GM19395 (cell line): Measurements from ENCODE around the gene WDR91.

Experiments
- ATAC-seq: cut with Tn5 transposase; IDR thresholded peaks from one replicate; pipeline ENCODE4 v1.9.1; 2021; ENCODE audit warnings: mild to moderate bottlenecking, moderate library complexity; ENCODE audit not compliant: unreplicated experiment

WDR91 gene

DNA sequence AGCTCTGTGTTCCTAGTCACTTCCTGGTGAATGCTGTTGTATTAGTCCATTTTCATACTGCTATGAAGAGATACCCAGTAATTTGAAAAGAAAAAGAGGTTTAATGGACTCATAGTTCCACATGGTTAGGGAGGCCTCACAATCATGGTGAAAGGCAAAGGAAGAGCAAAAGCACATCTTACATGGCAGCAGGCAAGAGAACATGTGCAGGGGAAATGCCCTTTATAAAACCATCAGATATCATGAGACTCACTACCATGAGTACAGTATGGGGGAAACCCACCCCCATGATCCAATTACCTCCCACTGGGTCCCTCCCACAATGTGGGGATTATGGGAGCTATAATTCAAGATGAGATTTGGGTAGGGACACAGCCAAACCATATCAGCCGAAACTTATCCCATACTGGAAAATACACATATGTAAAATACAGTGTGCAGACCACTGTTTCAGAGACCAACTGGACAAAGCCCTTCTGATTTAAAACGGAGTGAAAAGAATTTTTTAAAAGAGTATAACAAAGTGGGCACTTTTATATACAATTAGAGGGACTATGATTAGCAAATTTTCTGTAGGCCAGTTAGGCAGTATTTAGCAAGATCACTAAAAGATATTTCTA, 48.8 kb downstream of the WDR91 start:
- ATAC-seq = no peak

DNA sequence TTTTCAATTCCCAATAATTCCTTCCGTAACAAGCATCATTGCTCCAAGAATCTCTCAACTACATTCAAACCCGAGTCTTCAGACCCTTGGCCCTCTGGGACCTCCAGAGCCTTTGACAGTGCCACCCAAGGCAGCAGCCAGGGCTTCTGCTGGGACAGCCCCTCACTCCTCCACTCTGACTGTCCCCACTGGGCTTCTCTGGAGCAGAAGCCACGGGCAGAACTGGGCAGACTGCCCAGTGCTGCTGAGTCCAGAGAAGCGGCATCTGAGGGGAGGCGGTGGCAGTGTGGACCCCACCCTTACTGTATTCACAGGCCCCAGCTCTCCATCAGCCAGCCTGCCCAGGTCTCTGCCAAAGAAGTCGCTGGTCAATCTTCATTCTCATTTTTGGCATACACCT, 49.7 kb downstream of the WDR91 start:
- ATAC-seq = no peak

DNA sequence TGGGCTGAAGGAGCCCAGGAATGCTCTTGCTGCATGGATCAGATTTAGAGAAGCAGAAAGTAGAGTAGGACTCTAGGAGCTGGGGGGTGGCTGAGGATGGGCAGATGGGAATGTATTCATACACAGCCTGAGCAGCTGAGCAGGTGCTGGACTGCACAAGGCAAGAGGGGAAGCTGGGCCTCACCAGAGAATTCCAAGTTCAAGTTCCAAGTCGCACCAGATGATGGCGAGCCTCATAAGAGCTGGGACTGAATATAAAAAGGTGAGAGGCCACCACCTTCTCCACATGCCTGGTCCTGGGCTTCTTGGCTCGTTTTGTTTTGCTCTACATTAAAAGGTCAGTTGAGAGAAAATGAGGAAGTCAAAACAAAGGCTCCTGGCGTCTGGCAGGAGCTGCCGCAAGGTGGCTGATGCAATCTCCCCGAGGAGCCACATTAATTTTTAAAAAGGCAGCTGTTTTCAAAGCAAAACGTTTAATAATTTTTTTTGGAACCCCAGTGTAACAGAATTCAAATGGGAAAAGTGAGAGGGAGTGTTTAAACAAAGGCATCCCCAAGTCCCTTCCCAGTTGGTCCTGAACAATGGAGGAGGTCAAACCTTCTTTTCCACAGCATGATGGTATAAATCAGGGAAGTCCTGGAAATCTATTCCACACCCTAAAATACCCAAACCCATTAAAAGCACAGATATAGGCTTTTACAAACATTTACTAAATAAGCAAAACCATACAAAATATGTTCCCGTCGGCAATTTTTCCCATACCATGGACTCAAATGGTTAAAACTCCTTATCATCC, 50.3 kb downstream of the WDR91 start:
- peak; percentile 44 for ATAC-seq

DNA sequence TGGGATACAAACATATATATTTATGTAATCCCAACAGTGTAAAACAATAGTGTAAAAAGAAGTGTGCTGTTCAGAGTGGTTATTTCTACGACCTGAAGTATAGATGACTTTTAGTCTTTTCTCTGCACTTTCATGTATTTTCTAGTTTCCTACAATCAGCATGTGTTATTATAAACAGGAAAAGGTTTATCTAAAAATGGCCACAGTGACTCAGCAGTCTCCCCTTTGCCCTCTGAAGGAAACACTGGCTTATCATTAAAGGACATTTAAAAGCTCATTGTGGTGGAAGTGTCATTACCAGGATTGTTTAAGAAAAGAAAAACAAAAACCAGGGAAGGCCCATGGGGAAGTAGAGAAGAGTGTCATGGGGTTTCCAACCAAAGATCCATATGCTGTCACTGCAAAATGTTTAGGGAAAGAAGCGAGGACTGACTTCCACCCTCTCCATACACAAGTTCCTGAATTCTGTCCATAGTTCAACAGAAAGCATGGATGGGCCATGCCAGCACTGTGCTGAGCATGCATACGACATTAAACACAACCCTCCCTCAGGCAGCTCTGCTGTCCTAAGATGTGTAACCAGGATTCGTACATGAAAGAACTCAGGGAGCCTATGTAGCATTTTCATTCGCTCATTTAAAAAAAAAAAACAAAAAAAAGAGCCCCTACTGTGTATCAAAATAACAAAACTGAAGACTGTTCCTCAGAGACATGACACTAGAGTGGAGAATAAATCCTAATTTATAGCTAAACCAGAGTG, 51.0 kb downstream of the WDR91 start:
- ATAC-seq = peak; percentile 52

DNA sequence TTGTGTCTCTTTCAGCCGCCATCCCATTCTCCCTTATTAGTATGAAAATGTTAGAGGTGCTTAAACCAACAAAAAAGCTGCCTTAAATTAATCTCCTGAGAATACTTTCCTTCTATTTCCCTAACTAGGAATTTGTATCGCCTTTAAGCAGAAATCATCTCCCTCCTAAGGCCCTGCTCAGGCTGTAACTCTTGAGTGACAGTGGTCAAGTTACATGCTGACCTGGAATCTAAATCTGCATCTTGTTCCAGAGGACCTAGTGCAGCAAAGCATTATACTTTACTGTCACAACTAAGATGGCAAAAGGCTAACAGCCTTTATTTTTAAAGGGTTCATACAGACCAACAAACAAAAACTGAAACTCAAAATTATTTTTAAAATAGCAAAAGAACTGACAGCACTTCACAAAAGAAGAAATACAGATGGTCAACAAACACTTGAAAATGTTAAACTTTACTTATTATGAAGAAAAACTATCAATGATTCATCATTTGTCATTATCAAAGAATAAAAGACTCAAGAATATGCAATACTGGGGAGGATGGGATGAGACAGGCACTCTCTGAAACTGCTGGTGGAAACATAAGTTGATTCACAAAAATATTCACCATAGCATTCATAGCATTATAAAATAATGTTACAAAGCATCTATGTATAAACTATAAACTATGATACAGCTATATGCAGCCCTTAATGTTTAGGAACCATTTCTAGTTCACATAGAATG, 51.8 kb downstream of the WDR91 start:
- peak; percentile 9 for ATAC-seq

DNA sequence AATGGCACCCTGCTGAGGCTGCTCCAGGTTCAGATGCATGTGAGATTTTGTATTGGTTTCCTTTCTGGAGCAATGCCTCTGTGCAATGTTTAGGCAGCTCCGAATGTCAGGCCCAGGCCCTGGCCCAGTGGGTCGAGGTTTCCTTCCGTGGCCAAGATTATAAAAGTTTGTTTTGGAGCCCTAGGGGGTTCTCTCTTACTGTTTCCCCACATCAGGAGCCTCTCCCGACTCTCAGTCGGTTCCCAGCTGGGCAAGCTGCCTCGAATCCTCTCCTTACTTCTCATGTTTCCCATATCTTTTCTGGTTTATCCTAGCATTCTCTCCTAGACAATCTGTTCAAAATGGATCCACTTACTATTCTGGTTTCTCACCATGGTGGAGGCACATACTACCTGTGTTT, 52.5 kb downstream of the WDR91 start:
- no peak for ATAC-seq

DNA sequence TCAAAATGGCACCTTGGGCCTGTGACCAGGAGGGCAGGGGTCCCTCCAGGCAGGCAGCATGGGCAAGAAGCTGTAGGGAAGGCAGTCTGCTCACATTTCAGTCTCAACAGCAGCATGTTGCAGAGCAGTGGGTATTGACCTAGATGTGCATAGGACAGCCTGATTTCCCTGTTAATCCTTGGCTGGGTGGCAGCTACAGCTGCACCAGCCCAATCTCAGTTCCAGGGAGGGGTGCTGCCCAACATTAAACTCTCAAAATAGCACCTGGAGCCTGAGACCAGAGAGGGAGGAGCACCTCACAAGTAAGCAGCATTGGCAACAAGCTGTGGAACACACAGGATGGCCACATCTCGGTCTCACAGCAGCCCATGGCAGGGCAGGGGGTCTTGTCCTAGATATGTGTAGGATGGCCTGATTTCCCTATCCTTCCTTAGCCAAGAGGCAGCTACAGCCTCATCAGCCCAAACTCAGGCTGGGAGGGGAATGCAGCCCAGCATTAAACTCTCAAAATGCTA, 53.1 kb downstream of the WDR91 start:
- ATAC-seq = no peak

DNA sequence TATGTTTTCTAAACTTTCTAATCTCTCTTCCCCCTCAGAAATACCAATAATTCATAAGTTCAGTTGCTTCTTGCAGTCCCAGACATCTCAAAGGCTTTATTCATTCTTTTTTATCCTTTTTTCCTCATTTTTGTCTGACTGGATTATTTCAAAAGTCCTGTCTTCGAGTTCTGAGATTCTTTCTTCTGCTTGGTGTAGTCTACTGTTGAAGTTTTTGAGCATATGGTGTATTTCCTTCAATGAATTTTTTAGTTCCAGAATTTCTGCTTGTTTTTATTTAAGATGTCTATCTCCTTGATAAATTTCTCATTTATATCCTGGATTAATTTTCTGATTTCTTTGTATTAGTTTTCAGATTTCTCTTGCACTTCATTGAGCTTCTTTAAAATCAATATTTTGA, 55.0 kb downstream of the WDR91 start:
- no peak for ATAC-seq

DNA sequence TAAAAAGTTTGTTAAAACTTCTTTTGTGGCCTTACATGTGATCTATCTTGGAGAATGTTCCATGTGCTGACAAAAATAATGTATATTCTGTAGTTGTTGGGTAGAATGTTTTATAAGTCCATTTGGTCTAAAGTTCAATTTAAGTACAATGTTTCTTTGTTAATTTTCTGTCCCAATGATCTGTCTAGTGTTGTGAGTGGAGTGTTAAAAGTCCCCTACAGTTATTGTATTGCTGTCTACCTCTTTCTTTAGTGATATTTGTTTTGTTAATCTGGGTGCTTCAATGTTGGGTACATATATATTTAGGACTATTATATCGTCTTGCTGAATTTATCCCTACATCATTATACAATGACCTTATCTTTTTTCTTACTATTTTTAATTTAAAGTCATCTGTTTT, 56.6 kb downstream of the WDR91 start:
- ATAC-seq = no peak

DNA sequence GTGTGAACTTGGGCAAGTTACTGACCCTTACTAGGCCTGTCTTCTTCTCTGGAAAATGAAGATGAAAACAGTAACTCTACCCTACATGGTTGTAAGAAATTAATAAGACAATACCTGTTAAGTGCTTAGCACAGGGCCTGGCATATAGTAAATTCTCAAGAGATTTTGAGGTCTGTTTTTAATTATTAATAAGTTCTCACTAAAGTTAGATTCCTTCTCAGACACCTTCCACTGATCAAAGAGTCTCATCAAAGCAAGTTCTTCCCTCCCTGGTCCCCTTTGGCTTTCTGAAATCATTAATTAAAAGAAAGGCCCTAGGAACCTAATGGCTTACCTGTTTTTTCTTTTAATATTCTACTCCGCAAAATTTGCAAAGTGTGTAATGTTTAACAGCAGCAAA, 58.9 kb downstream of the WDR91 start:
- ATAC-seq = no peak

DNA sequence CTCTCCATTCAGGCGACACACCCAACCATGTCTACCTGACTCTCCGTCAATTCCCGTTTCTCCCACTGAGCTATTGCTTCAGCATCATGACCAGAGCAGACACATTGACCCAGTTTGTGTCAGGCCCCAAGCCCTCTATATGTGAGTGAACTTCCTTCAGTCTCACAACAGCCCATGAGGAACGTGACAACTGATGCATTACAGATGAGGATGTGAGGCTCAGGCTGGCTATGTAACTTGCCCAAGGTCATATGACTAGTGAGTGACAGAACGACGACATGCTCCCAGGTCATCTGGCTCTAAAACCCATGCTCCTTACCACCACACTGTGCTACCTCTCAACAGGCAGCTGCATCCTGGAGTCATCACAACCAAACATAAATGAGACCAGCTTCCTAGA, 59.8 kb downstream of the WDR91 start:
- ATAC-seq = peak; percentile 29

DNA sequence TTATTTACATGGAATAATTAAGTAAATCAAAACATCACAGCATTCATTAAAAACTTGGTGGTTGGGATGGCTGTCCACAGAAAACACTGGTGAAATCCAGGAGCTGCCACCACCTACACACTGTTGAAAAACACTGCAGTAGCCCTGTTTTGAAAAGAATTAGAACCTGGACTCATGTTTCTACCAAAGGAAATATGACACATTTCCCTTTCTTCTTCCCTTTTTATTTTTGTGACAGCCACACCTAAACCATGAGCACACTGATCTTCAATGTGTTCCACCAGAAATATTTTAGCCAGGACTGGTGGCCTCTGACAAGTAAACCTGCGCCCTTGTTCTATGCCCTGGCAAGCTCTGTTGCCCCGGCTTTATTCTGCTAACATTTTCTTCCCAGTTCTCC, 60.2 kb downstream of the WDR91 start:
- ATAC-seq = no peak

DNA sequence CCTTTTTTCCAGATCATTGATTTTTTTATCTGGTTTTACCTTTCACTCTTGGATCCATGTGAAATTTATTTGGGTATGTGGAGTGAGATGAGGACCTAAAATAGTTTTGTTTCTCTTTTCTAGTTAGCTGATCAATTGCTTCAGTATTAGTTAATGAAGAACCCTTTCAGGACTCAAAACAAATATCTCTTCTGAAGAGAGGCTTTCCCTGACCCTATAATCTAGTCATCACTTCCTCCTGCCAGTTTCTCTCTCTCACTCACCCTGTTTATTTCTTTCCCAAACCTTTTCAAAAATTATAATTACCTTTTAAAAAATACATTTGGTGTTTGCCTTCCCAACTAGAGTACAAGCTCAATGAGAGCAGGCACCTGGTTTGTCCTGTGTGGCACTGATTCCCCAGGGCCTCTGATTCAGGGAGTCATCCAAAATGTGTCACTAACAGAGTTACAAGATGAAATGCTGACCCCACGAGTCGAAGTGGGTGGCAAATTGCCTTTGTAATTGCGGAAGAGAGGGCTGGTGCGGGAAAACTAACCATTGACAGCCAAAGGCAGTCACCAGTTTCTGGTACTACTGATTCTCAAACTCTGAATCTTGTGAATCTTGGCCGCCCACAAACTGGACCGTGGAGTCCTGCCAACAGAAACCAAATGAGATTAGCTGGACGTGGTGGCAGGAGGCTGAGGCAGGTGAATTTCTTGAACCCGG, 61.1 kb downstream of the WDR91 start:
- no peak for ATAC-seq

DNA sequence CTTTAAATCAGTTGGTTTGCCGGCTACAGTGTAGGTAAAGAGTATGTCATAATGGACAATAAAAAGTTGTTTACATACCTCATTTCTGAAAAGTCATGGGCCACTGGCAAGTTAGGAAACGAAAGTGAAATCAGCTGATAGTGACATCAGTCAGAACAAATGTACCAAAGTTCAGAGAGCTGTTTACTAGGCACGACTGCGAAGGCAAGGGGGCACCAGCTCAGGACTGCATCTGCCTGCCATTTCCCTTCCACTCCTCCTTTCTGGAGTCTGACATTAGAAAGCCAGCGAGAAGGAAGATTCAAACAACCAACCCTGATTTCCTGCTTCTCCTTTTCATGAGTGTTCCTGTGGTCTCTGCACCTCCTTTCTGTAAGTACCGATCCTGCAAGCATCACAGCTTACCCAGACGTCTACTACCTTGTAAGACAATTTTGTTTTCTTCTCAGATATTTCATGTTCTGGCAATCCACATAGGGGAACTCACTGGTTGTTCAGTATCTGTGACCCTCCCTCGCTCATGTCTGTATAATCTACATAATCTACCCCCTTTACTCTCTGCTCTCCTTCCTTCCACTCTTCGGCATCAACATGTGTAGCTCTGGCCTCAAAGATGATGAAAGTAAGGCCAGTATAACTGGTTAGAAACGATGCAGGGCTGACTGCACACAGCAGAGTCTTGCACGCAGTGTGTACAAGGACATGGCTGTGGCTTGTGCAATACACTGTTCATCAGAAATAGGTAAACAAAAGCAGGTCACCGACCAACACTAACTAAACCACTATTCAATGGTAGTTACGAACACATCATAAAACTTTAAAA, 63.2 kb downstream of the WDR91 start, which contains the start of gene TMEM140:
TSS of gene TMEM140 (plus strand) at position 174 of the 823 bp plus-strand sequence. CDS start 16,370 bp downstream, outside the sequence.
- ATAC-seq = peak; percentile 69

DNA sequence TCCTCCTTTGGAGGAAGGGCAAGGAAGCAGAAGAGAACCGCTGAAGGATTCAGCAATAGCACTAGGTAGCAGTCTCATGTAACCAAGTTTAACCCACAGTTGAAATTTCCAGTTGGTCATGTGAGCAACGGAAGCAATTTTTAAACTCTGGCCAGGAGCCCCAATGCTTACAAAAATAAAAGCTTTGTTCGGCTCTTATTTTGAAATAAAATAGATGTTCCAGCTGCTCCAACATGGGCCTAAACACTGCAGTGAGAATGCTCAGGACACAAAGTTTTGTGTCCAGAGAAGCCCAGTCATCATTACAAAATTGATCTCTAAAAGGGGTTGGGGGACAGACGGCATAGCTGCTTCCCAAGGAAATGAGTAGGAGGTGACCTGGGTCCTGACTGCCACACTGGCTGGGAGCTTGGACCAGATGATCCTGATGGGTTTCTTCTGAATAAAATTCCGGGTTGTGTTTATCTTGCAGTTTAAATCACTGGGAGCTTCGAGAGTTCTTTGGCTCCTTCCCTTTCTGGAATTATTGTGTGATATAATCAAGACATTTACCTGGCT, 63.9 kb downstream of the WDR91 start:
- peak; percentile 11 for ATAC-seq

DNA sequence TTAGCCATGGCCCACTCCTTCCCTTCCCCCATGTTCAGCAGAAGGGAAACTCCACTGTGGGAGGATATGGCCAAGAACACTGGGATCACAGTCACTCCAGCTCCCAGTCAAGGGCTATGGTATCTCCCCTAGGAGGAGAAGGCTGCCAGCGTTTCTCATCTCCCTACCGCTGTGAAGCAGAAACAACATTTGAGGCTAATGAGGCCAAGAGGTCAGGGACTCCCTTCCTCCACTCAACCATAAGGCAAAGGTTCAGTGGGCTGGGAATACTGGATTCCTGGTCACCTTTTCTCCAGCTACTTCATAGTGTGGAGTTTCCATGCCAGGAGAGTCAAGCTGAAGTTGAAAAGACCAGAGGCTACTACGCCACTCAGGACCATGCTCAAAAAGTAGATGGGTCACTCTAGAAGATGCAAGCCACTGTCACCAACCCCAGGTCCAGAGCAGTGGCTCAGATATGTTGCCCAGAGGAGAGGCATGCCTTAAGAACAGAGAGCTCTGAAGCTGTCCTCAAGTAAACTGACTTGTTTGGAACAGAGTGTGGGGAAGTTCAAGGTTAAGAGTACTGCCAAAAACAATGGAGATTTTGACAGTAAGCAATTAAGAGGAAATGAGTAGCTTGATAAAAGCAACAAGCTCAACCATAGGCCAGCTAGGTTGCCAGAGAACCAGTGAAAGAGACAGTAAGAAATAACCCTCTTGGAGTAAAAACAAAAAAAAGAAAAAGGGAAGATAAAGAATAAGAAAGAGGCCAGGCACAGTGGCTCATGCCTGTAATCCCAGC, 67.2 kb downstream of the WDR91 start:
- no peak for ATAC-seq
